ENCODE measurements around the gene DUOX1.

The DUOX1 gene

DNA sequence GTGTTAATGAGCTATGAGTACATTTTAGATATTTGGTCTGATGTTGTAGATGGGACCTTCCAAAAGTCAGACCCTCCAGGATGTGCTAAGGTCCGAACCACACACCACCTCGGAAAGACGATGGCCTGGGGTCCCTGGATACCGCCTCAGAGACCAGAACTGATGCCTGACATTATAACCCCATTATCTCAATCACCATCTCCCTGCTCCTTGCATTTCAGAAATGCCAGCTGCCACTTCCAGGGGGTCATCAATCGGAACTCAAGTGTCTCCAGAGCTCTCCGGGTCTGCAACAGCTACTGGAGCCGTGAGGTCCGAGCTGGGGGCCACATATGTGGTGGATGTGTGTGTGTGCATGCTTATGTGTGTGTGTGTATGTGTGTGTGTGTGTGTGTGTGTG, 7.9 kb downstream of the DUOX1 start:
- TF ChIP-seq, protein P1, sequence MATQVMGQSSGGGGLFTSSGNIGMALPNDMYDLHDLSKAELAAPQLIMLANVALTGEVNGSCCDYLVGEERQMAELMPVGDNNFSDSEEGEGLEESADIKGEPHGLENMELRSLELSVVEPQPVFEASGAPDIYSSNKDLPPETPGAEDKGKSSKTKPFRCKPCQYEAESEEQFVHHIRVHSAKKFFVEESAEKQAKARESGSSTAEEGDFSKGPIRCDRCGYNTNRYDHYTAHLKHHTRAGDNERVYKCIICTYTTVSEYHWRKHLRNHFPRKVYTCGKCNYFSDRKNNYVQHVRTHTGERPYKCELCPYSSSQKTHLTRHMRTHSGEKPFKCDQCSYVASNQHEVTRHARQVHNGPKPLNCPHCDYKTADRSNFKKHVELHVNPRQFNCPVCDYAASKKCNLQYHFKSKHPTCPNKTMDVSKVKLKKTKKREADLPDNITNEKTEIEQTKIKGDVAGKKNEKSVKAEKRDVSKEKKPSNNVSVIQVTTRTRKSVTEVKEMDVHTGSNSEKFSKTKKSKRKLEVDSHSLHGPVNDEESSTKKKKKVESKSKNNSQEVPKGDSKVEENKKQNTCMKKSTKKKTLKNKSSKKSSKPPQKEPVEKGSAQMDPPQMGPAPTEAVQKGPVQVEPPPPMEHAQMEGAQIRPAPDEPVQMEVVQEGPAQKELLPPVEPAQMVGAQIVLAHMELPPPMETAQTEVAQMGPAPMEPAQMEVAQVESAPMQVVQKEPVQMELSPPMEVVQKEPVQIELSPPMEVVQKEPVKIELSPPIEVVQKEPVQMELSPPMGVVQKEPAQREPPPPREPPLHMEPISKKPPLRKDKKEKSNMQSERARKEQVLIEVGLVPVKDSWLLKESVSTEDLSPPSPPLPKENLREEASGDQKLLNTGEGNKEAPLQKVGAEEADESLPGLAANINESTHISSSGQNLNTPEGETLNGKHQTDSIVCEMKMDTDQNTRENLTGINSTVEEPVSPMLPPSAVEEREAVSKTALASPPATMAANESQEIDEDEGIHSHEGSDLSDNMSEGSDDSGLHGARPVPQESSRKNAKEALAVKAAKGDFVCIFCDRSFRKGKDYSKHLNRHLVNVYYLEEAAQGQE (IDR thresholded peaks at IDR 0.05; ENCODE audit: insufficient replicate concordance, low read depth) = no peak
- TF ChIP-seq GABPA (IDR thresholded peaks at IDR 0.05; ENCODE audit: low read depth) (no peak), SPI1 (IDR thresholded peaks at IDR 0.05; ENCODE audit: borderline replicate concordance, low read depth) (no peak), POLR2AphosphoS5 (IDR thresholded peaks at IDR 0.05; ENCODE audit: low read depth) (no peak)
- TF ChIP-seq, protein P2, sequence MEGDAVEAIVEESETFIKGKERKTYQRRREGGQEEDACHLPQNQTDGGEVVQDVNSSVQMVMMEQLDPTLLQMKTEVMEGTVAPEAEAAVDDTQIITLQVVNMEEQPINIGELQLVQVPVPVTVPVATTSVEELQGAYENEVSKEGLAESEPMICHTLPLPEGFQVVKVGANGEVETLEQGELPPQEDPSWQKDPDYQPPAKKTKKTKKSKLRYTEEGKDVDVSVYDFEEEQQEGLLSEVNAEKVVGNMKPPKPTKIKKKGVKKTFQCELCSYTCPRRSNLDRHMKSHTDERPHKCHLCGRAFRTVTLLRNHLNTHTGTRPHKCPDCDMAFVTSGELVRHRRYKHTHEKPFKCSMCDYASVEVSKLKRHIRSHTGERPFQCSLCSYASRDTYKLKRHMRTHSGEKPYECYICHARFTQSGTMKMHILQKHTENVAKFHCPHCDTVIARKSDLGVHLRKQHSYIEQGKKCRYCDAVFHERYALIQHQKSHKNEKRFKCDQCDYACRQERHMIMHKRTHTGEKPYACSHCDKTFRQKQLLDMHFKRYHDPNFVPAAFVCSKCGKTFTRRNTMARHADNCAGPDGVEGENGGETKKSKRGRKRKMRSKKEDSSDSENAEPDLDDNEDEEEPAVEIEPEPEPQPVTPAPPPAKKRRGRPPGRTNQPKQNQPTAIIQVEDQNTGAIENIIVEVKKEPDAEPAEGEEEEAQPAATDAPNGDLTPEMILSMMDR (IDR thresholded peaks at IDR 0.05; ENCODE audit: insufficient read depth, low read length) = no peak
- DNase-seq (ENCODE audit: low read depth in 1 of 2, low spot score in 1 of 2) = no peak
- no peak overlapping the region for H3K4me3 ChIP-seq (replicated peaks; ENCODE audit: insufficient read depth, low read length)
- H3K27ac ChIP-seq (replicated peaks) = no peak overlapping the region
- H3K27me3 ChIP-seq (ENCODE audit: insufficient read depth, poor library complexity, severe bottlenecking) = peaks cover 23% of the 10 kb centered on the region

DNA sequence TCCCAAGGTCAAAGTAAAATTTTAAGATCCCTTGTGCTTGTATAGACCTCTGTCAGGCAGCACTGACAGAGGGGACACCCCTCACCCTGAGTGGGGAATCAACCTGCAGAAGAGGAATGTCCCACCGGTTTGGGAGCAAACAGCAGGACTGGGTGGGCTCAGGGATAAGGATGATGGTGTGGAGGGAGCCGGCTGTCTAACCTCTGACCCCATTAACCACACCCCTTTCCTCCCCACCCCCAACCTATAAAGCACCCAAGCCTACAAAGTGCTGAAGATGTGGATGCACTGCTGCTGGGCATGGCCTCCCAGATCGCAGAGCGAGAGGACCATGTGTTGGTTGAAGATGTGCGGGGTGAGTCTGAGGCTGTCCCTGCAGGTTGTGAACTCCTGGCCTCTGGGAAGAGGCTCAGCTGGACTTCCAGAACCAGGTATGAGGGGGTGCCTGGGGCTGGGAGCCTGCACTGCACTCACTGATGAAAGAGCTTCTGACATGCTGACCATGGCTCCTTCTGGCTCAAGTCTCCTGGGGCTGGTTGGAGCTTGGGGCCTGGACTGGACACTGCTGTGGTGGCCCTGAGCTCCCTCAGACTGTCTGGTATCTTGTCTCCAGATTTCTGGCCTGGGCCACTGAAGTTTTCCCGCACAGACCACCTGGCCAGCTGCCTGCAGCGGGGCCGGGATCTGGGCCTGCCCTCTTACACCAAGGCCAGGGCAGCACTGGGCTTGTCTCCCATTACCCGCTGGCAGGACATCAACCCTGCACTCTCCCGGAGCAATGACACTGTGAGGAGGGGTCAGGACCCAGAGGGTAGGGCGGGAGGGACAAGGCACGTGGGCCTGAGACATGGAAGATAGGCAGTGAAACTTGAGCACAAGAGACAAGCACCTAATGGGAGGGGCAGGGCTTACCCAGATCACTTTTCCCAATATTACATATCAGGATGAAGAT, 9.3 kb downstream of the DUOX1 start:
- no peak for DNase-seq (ENCODE audit: low read depth in 1 of 2, low spot score in 1 of 2)
- TF ChIP-seq, protein P2 (IDR thresholded peaks at IDR 0.05; ENCODE audit: insufficient read depth, low read length) = no peak
- TF ChIP-seq, protein P1 (IDR thresholded peaks at IDR 0.05; ENCODE audit: insufficient replicate concordance, low read depth) = no peak
- TF ChIP-seq GABPA (IDR thresholded peaks at IDR 0.05; ENCODE audit: low read depth) (no peak), SPI1 (IDR thresholded peaks at IDR 0.05; ENCODE audit: borderline replicate concordance, low read depth) (no peak)
- Histone ChIP-seq H3K27ac (replicated peaks) (no peak overlapping the region), H3K4me3 (replicated peaks; ENCODE audit: insufficient read depth, low read length) (no peak overlapping the region), H3K27me3 (ENCODE audit: insufficient read depth, poor library complexity, severe bottlenecking) (peaks cover 18% of the 10 kb centered on the region)

DNA sequence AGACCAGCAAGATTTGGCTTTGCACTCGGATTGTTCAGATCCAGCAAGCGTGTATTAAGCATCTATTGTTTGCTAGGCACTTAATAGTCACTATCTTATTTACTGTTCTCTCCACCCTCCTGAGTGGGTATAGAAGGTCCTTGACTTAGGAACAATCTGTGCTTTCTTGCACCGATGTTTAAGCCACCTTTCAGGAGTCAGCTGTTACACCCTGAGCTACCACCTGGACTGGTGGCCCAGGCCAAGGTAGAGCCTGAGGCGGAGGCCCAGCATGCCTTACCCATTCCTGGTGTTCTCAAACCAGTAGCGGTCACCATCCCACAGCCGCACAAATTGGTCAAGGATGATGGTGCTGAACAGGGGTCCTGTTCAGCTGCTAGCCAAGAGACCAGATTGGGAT, 10.0 kb downstream of the DUOX1 start:
- no peak for DNase-seq (ENCODE audit: low read depth in 1 of 2, low spot score in 1 of 2)
- TF ChIP-seq POLR2AphosphoS5 (IDR thresholded peaks at IDR 0.05; ENCODE audit: low read depth) = no peak
- TF ChIP-seq GABPA (IDR thresholded peaks at IDR 0.05; ENCODE audit: low read depth) = no peak
- TF ChIP-seq, protein P1 (IDR thresholded peaks at IDR 0.05; ENCODE audit: insufficient replicate concordance, low read depth) = no peak
- TF ChIP-seq, protein P2 (IDR thresholded peaks at IDR 0.05; ENCODE audit: insufficient read depth, low read length) = no peak
- no peak for TF ChIP-seq SPI1 (IDR thresholded peaks at IDR 0.05; ENCODE audit: borderline replicate concordance, low read depth)
- Histone ChIP-seq H3K27ac (replicated peaks) (no peak overlapping the region), H3K4me3 (replicated peaks; ENCODE audit: insufficient read depth, low read length) (no peak overlapping the region), H3K27me3 (ENCODE audit: insufficient read depth, poor library complexity, severe bottlenecking) (peaks cover 11% of the 10 kb centered on the region)
